ENCODE measurements around the gene CAMK4. TPM values are rescaled to one million over a fixed set of nuclear protein-coding genes. Genes with fewer than 3 reads are reported as not detected.
"Not testable (repeated sequence)": the region's sequence is repeated elsewhere in the genome, so short reads cannot be mapped to it uniquely, and the experiment has no call there.

Gene CAMK4
- total RNA-seq, 2 donors from 2014 or later, result 139 to 163 TPM

- DNase-seq (no peak), ATAC-seq (peak; percentile 11)
- H3K4me1 Mint-ChIP-seq, result peaks cover 48% of the 10 kb centered on the region
- peak overlapping the region; percentile 96 for H3K27ac Mint-ChIP-seq
- peak overlapping the region; percentile 78 for H3K4me3 Mint-ChIP-seq
- H3K36me3 Mint-ChIP-seq (ENCODE audit: low read depth), result peaks cover 7% of the 10 kb centered on the region
- H3K9me3 ChIP-seq (ENCODE audit: control insufficient read depth, low read length, poor library complexity, severe bottlenecking), result peaks cover 3% of the 10 kb centered on the region
- H3K27me3 Mint-ChIP-seq, result no peaks in the 10 kb centered on the region
These were observed 28.8 kb downstream of the CAMK4 start for GRCh38 chr5:111252799-111253545.

GRCh38 chr5:111254613-111255012 lies 30.4 kb downstream of the CAMK4 start:
- Mint-ChIP-seq H3K27ac (peak overlapping the region; percentile 96), H3K4me1 (peaks cover 45% of the 10 kb centered on the region), H3K27me3 (no peaks in the 10 kb centered on the region), H3K36me3 (ENCODE audit: low read depth) (peaks cover 7% of the 10 kb centered on the region), H3K4me3 (peak overlapping the region; percentile 77)
- H3K9me3 ChIP-seq (ENCODE audit: control insufficient read depth, low read length, poor library complexity, severe bottlenecking), result peaks cover 3% of the 10 kb centered on the region
- DNase-seq, result peak; percentile 45 to 65 (median 54)
- peak; percentile 94 for ATAC-seq

DNA sequence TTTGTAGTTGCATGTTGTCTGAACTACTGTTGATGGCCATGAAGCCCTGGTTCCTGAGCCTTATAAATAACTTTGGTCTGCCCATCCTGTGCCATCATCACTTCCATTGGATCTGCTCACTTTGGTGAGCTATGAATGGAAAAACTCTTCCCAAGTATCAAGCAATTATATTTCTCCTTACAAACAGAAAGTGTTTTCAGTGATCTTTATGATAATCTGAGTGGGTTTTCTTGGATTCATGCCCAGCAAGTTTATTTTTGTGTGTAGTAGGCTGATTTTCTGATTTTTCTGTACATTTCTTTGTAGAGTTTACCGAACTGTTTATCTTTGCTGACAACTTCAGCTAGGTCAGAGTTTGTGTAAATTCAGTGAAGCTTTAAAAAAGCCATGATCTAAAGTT lies 31.0 kb downstream of the CAMK4 start:
- Mint-ChIP-seq H3K4me3 (peak overlapping the region; percentile 77), H3K27ac (peak overlapping the region; percentile 96)

DNA sequence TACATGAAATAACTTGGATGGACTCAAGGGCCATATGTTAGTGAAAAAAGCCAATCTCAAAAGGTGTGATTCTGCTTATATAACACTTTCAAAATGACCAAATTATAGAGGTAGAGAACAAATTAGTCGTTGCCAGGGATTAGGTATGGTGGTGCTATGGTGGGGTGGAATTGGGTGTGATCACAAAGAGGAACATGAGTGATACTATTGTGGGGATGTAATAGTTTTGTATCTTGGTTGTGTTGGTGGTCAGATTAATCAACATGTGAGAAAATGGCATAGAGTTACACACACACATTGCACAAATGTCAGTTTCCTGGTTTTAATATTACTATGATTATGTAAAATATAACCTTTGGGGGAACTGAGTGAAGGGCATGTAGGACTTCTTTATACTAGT lies 31.9 kb downstream of the CAMK4 start:
- H3K4me3 Mint-ChIP-seq, result peak overlapping the region; percentile 39
- H3K9me3 ChIP-seq (ENCODE audit: control insufficient read depth, low read length, poor library complexity, severe bottlenecking), result peaks cover 3% of the 10 kb centered on the region
- DNase-seq (no peak), ATAC-seq (no peak)
- H3K27ac Mint-ChIP-seq, result peak overlapping the region; percentile 96
- H3K27me3 Mint-ChIP-seq, result no peaks in the 10 kb centered on the region
- peaks cover 39% of the 10 kb centered on the region for H3K4me1 Mint-ChIP-seq
- H3K36me3 Mint-ChIP-seq (ENCODE audit: low read depth), result peaks cover 7% of the 10 kb centered on the region

More for the DNA sequence above, 31.0 kb downstream of the CAMK4 start:
- no peak for ATAC-seq
- Mint-ChIP-seq H3K4me1 (peaks cover 45% of the 10 kb centered on the region), H3K36me3 (ENCODE audit: low read depth) (peaks cover 7% of the 10 kb centered on the region), H3K27me3 (no peaks in the 10 kb centered on the region)
- no peak for DNase-seq
- H3K9me3 ChIP-seq (ENCODE audit: control insufficient read depth, low read length, poor library complexity, severe bottlenecking), result peaks cover 3% of the 10 kb centered on the region

- not testable (repeated sequence) for H3K9me3 ChIP-seq (ENCODE audit: control insufficient read depth, low read length, poor library complexity, severe bottlenecking); ATAC-seq; DNase-seq; H3K4me3 Mint-ChIP-seq; H3K27me3 Mint-ChIP-seq; H3K36me3 Mint-ChIP-seq (ENCODE audit: low read depth)
- Mint-ChIP-seq H3K4me1 (peaks cover 30% of the 10 kb centered on the region), H3K27ac (peak overlapping the region; percentile 96)
These were observed 33.4 kb downstream of the CAMK4 start for GRCh38 chr5:111257610-111258009.

DNA sequence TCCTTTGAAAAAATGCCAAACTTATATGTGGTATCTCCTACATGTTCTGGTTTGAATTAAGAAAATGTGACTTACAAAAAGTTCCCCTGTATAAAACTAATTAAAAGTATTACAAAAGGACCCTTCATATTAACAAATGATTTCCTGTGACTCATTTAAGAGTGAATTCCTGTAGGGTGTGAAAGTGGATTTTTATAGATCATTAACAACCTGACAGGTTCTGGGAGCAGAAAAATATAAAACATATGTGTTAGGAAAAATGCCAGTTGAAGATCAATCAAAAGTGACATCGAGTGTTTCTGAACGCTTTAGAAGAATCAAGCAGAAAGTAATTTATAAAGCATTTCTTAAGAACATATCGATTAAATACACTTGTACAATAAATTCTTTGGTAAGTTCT lies 35.5 kb downstream of the CAMK4 start:
- Mint-ChIP-seq H3K4me1 (peaks cover 35% of the 10 kb centered on the region), H3K4me3 (no peak overlapping the region)

DNA sequence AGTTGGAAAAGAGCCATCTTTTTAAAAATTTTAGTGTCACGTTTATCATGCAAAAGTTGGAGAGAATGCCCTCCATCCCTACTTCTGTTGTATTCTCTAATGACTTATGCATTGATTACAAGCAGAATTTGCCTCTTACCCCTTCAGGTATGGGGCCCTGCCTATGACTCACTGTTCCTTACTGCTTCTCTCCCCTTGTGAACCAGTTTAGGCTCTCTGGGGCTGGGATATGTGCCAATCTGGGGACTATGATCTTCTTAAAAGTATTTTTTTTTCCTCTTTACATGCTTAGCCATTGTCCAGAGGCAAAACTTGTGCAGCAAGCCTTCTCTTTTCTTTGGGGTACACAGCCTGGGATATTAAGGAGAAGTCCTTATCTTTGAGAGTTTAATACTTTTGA lies 37.4 kb downstream of the CAMK4 start:
- Mint-ChIP-seq H3K27ac (no peak overlapping the region), H3K27me3 (no peaks in the 10 kb centered on the region), H3K36me3 (ENCODE audit: low read depth) (peaks cover 3% of the 10 kb centered on the region), H3K4me1 (peaks cover 37% of the 10 kb centered on the region), H3K4me3 (no peak overlapping the region)
- no peak for ATAC-seq
- peaks cover 3% of the 10 kb centered on the region for H3K9me3 ChIP-seq (ENCODE audit: control insufficient read depth, low read length, poor library complexity, severe bottlenecking)
- DNase-seq, result no peak

More for the DNA sequence above, 35.5 kb downstream of the CAMK4 start:
- H3K9me3 ChIP-seq (ENCODE audit: control insufficient read depth, low read length, poor library complexity, severe bottlenecking), result peaks cover 3% of the 10 kb centered on the region
- ATAC-seq (no peak), DNase-seq (no peak)
- Mint-ChIP-seq H3K36me3 (ENCODE audit: low read depth) (peaks cover 4% of the 10 kb centered on the region), H3K27ac (no peak overlapping the region), H3K27me3 (no peaks in the 10 kb centered on the region)

GRCh38 chr5:111262153-111262552 lies 38.0 kb downstream of the CAMK4 start:
- H3K9me3 ChIP-seq (ENCODE audit: control insufficient read depth, low read length, poor library complexity, severe bottlenecking), result no peaks in the 10 kb centered on the region
- ATAC-seq (no peak), DNase-seq (no peak)
- Mint-ChIP-seq H3K27me3 (no peaks in the 10 kb centered on the region), H3K36me3 (ENCODE audit: low read depth) (no peaks in the 10 kb centered on the region), H3K4me3 (no peak overlapping the region), H3K4me1 (peaks cover 32% of the 10 kb centered on the region), H3K27ac (no peak overlapping the region)

GRCh38 chr5:111262815-111263214 lies 38.6 kb downstream of the CAMK4 start:
- DNase-seq (no peak), ATAC-seq (no peak)
- Mint-ChIP-seq H3K27me3 (no peaks in the 10 kb centered on the region), H3K36me3 (ENCODE audit: low read depth) (no peaks in the 10 kb centered on the region), H3K4me1 (peaks cover 32% of the 10 kb centered on the region), H3K4me3 (no peak overlapping the region), H3K27ac (no peak overlapping the region)
- no peaks in the 10 kb centered on the region for H3K9me3 ChIP-seq (ENCODE audit: control insufficient read depth, low read length, poor library complexity, severe bottlenecking)

- no peaks in the 10 kb centered on the region for H3K36me3 Mint-ChIP-seq (ENCODE audit: low read depth)
- H3K4me3 Mint-ChIP-seq, result no peak overlapping the region
- peaks cover 33% of the 10 kb centered on the region for H3K4me1 Mint-ChIP-seq
- DNase-seq, result no peak
- no peaks in the 10 kb centered on the region for H3K27me3 Mint-ChIP-seq
- H3K27ac Mint-ChIP-seq, result no peak overlapping the region
- ATAC-seq, result no peak
- no peaks in the 10 kb centered on the region for H3K9me3 ChIP-seq (ENCODE audit: control insufficient read depth, low read length, poor library complexity, severe bottlenecking)
These were observed 42.3 kb downstream of the CAMK4 start for GRCh38 chr5:111266491-111266890.

GRCh38 chr5:111268300-111268699 lies 44.1 kb downstream of the CAMK4 start:
- Mint-ChIP-seq H3K27ac (no peak overlapping the region), H3K4me3 (no peak overlapping the region), H3K27me3 (no peaks in the 10 kb centered on the region), H3K4me1 (peaks cover 35% of the 10 kb centered on the region), H3K36me3 (ENCODE audit: low read depth) (no peaks in the 10 kb centered on the region)
- DNase-seq (no peak), ATAC-seq (no peak)
- no peaks in the 10 kb centered on the region for H3K9me3 ChIP-seq (ENCODE audit: control insufficient read depth, low read length, poor library complexity, severe bottlenecking)

- no peak for DNase-seq
- ATAC-seq, result no peak
- H3K27ac Mint-ChIP-seq, result peak overlapping the region; percentile 48
- H3K4me3 Mint-ChIP-seq, result no peak overlapping the region
- no peaks in the 10 kb centered on the region for H3K9me3 ChIP-seq (ENCODE audit: control insufficient read depth, low read length, poor library complexity, severe bottlenecking)
- H3K36me3 Mint-ChIP-seq (ENCODE audit: low read depth), result peaks cover 2% of the 10 kb centered on the region
- H3K4me1 Mint-ChIP-seq, result peaks cover 31% of the 10 kb centered on the region
- no peaks in the 10 kb centered on the region for H3K27me3 Mint-ChIP-seq
These were observed 47.7 kb downstream of the CAMK4 start for GRCh38 chr5:111271885-111272284.

- H3K9me3 ChIP-seq (ENCODE audit: control insufficient read depth, low read length, poor library complexity, severe bottlenecking), result no peaks in the 10 kb centered on the region
- H3K4me3 Mint-ChIP-seq, result no peak overlapping the region
- peak overlapping the region; percentile 90 for H3K27ac Mint-ChIP-seq
- H3K27me3 Mint-ChIP-seq, result no peaks in the 10 kb centered on the region
- peaks cover 2% of the 10 kb centered on the region for H3K36me3 Mint-ChIP-seq (ENCODE audit: low read depth)
- H3K4me1 Mint-ChIP-seq, result peaks cover 37% of the 10 kb centered on the region
- DNase-seq (no peak), ATAC-seq (no peak)
These were observed 52.9 kb downstream of the CAMK4 start for GRCh38 chr5:111277061-111277460.
